HEK293 (cell line): ENCODE measurements around the gene RBMS1.

ENCODE experiments used
- CTCF ChIA-PET: fragments of 350-600 bp; formaldehyde crosslinking; extraction: SDS; loops from one replicate; lab custom pipeline; 2021; ENCODE audit warnings: antibody characterized with exemption; lab: Yijun Ruan, JAX
- POLR2A ChIA-PET: fragments of 300-600 bp; formaldehyde crosslinking; extraction: SDS; loops from one replicate; lab custom pipeline; 2020; ENCODE audit warnings: antibody characterized with exemption, inconsistent platforms; lab: Yijun Ruan, JAX
- H3K27ac ChIP-seq: fragments of 200-500 bp; sonication (Bioruptor generic); 2 replicates; pipeline ENCODE4 v1.5.1; 2014; ENCODE audit warnings: low read depth, low read length, control low read depth, inconsistent platforms; ENCODE audit errors: extremely low read depth
- H3K36me3 ChIP-seq, 2 experiments: fragments of 200-500 bp in 1 of 2; sonication (Bioruptor generic) in 1 of 2; 1 replicate in 1 of 2; 2 replicates in 1 of 2; pipeline ENCODE4 v1.5.1; 2014 to 2017; ENCODE audit warnings: inconsistent platforms in 2 of 2, low read length in 2 of 2; ENCODE audit not compliant: control insufficient read depth in 2 of 2, insufficient read depth in 1 of 2
- H3K4me1 ChIP-seq: fragments of 200-500 bp; sonication (Bioruptor generic); 2 replicates; pipeline ENCODE4 v1.5.1; 2014; ENCODE audit warnings: mild to moderate bottlenecking, low read length, inconsistent platforms; ENCODE audit not compliant: control insufficient read depth, insufficient read depth
- H3K4me3 ChIP-seq: 2 replicates; pipeline ENCODE4 v1.5.1; 2011; ENCODE audit warnings: low read depth, mild to moderate bottlenecking, control low read depth, low read length, moderate library complexity
- H3K9me3 ChIP-seq: fragments of 200-500 bp; sonication (Bioruptor generic); 2 replicates; pipeline ENCODE4 v1.5.1; 2014; ENCODE audit warnings: low read depth, low read length, inconsistent platforms; ENCODE audit not compliant: control insufficient read depth, insufficient read depth
- EGR2 ChIP-seq: fragments of 450-650 bp; formaldehyde crosslinking; IDR thresholded peaks from 2 replicates; pipeline ENCODE4 v1.5.1; 2016; ENCODE audit warnings: low read depth, missing biosample characterization, missing genetic modification characterization
- GLI4 ChIP-seq: fragments of 450-650 bp; formaldehyde crosslinking; IDR thresholded peaks from 2 replicates; pipeline ENCODE4 v1.5.1; 2016; ENCODE audit warnings: missing biosample characterization, missing genetic modification characterization
- MYNN ChIP-seq: fragments of 450-650 bp; formaldehyde crosslinking; IDR thresholded peaks from 2 replicates; pipeline ENCODE4 v1.5.1; 2016; ENCODE audit warnings: missing biosample characterization, missing genetic modification characterization, borderline replicate concordance
- OSR2 ChIP-seq: fragments of 450-650 bp; formaldehyde crosslinking; IDR thresholded peaks from 2 replicates; pipeline ENCODE4 v1.5.1; 2016; ENCODE audit warnings: missing biosample characterization, missing genetic modification characterization
- REPIN1 ChIP-seq: fragments of 450-650 bp; formaldehyde crosslinking; IDR thresholded peaks from 2 replicates; pipeline ENCODE4 v1.5.1; 2017; ENCODE audit warnings: missing biosample characterization, missing genetic modification characterization, low read depth
- YY2 ChIP-seq: fragments of 450-650 bp; formaldehyde crosslinking; IDR thresholded peaks from 2 replicates; pipeline ENCODE4 v1.5.1; 2016; ENCODE audit warnings: missing biosample characterization, missing genetic modification characterization
- ZBTB8A ChIP-seq: fragments of 450-650 bp; formaldehyde crosslinking; IDR thresholded peaks from 2 replicates; pipeline ENCODE4 v1.5.1; 2016; ENCODE audit warnings: missing biosample characterization, missing genetic modification characterization
- ZFP69B ChIP-seq: fragments of 450-650 bp; formaldehyde crosslinking; IDR thresholded peaks from 2 replicates; pipeline ENCODE4 v1.5.1; 2016; ENCODE audit warnings: missing biosample characterization, missing genetic modification characterization
- ZNF174 ChIP-seq: fragments of 450-650 bp; formaldehyde crosslinking; IDR thresholded peaks from 2 replicates; pipeline ENCODE4 v1.5.0; 2017; ENCODE audit warnings: missing biosample characterization, mild to moderate bottlenecking, missing genetic modification characterization
- ZNF214 ChIP-seq: fragments of 450-650 bp; formaldehyde crosslinking; IDR thresholded peaks from 2 replicates; pipeline ENCODE4 v1.5.1; 2017; ENCODE audit warnings: missing biosample characterization, mild to moderate bottlenecking, missing genetic modification characterization, borderline replicate concordance
- ZNF221 ChIP-seq: fragments of 450-650 bp; formaldehyde crosslinking; IDR thresholded peaks from 2 replicates; pipeline ENCODE4 v1.5.1; 2017; ENCODE audit warnings: missing biosample characterization, missing genetic modification characterization, borderline replicate concordance
- ZNF311 ChIP-seq: fragments of 450-650 bp; formaldehyde crosslinking; IDR thresholded peaks from 2 replicates; pipeline ENCODE4 v1.5.1; 2017; ENCODE audit warnings: missing biosample characterization, missing genetic modification characterization, borderline replicate concordance
- ZNF324 ChIP-seq: fragments of 450-650 bp; formaldehyde crosslinking; IDR thresholded peaks from 2 replicates; pipeline ENCODE4 v1.5.1; 2016; ENCODE audit warnings: missing biosample characterization, missing genetic modification characterization
- ZNF366 ChIP-seq: fragments of 450-650 bp; formaldehyde crosslinking; conservative IDR thresholded peaks from 2 replicates; pipeline ENCODE4 v1.5.1; 2016; ENCODE audit warnings: missing biosample characterization, missing genetic modification characterization
- ZNF404 ChIP-seq: fragments of 450-650 bp; formaldehyde crosslinking; IDR thresholded peaks from 2 replicates; pipeline ENCODE4 v1.5.1; 2017; ENCODE audit warnings: missing biosample characterization, missing genetic modification characterization
- ZNF501 ChIP-seq: fragments of 450-650 bp; formaldehyde crosslinking; IDR thresholded peaks from 2 replicates; pipeline ENCODE4 v1.5.1; 2016; ENCODE audit warnings: missing biosample characterization, missing genetic modification characterization
- ZNF624 ChIP-seq: fragments of 450-650 bp; formaldehyde crosslinking; IDR thresholded peaks from 2 replicates; pipeline ENCODE4 v1.5.1; 2017; ENCODE audit warnings: missing biosample characterization, missing genetic modification characterization
- ZNF660 ChIP-seq: fragments of 450-650 bp; IDR thresholded peaks from 2 replicates; pipeline ENCODE4 v1.5.1; 2018; ENCODE audit warnings: missing biosample characterization, mild to moderate bottlenecking, missing genetic modification characterization
- ZNF785 ChIP-seq: fragments of 450-650 bp; formaldehyde crosslinking; IDR thresholded peaks from 2 replicates; pipeline ENCODE4 v1.5.1; 2016; ENCODE audit warnings: missing biosample characterization, missing genetic modification characterization
- ZNF837 ChIP-seq: fragments of 450-650 bp; formaldehyde crosslinking; IDR thresholded peaks from 2 replicates; pipeline ENCODE4 v1.5.1; 2016; ENCODE audit warnings: missing biosample characterization, missing genetic modification characterization
- ZSCAN23 ChIP-seq: fragments of 450-650 bp; formaldehyde crosslinking; IDR thresholded peaks from 2 replicates; pipeline ENCODE4 v1.5.1; 2016; ENCODE audit warnings: missing biosample characterization, missing genetic modification characterization
- ZSCAN30 ChIP-seq: fragments of 450-650 bp; IDR thresholded peaks from 2 replicates; pipeline ENCODE4 v1.5.1; 2018; ENCODE audit warnings: missing biosample characterization, mild to moderate bottlenecking, missing genetic modification characterization, moderate library complexity
- TF ChIP-seq, protein P1 (sequence below): fragments of 450-650 bp; formaldehyde crosslinking; IDR thresholded peaks from 2 replicates; pipeline ENCODE4 v1.5.1; 2016; ENCODE audit warnings: missing biosample characterization, missing genetic modification characterization
- TF ChIP-seq, protein P2 (sequence below): fragments of 450-650 bp; formaldehyde crosslinking; IDR thresholded peaks from 2 replicates; pipeline ENCODE4 v1.5.1; 2016; ENCODE audit warnings: missing biosample characterization, missing genetic modification characterization, low read depth
- TF ChIP-seq, protein P3 (sequence below): fragments of 450-650 bp; formaldehyde crosslinking; IDR thresholded peaks from 2 replicates; pipeline ENCODE4 v1.5.1; 2016; ENCODE audit warnings: missing biosample characterization, missing genetic modification characterization
- TF ChIP-seq, protein P4 (sequence below): fragments of 450-650 bp; formaldehyde crosslinking; IDR thresholded peaks from 2 replicates; pipeline ENCODE4 v1.5.1; 2016; ENCODE audit warnings: missing biosample characterization, missing genetic modification characterization
- TF ChIP-seq, protein P5 (sequence below): fragments of 450-650 bp; formaldehyde crosslinking; conservative IDR thresholded peaks from 2 replicates; pipeline ENCODE4 v1.5.1; 2016; ENCODE audit warnings: low read depth, missing biosample characterization, missing genetic modification characterization

Gene RBMS1

DNA sequence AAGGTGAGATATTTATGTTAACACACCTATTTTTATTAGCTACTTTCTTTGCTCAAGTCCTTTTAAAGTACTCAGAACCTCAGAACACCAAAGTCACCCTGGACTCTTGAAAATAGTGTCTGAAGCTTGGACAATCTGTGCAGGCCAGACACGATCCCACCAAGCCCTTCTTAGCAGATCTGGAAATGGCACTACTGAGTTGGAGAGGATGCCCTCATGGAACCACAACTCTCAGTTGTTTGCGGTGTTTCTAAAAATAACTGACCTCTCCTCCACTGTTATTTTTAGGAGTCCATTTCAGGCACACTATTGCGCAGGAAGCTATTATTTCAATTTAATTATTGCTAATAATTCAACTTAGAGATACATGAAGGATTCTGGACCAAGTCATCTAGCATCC is 190.1 kb downstream of the RBMS1 start:
- Histone ChIP-seq H3K4me1 (no peaks in the 10 kb centered on the region), H3K4me3 (no peak overlapping the region), H3K27ac (no peak overlapping the region), H3K36me3 (peaks cover 5 to 27% of the 10 kb centered on the region in 2 experiments; a peak in 2 of 3 replicates), H3K9me3 (no peaks in the 10 kb centered on the region)
- ChIA-PET CTCF (no interaction called here), POLR2A (no interaction called here)
- no peak for TF ChIP-seq MYNN (tag by site-specific recombination)
- TF ChIP-seq, protein P1, sequence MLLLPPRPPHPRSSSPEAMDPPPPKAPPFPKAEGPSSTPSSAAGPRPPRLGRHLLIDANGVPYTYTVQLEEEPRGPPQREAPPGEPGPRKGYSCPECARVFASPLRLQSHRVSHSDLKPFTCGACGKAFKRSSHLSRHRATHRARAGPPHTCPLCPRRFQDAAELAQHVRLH (tag by site-specific recombination): no peak
- TF ChIP-seq, protein P2, sequence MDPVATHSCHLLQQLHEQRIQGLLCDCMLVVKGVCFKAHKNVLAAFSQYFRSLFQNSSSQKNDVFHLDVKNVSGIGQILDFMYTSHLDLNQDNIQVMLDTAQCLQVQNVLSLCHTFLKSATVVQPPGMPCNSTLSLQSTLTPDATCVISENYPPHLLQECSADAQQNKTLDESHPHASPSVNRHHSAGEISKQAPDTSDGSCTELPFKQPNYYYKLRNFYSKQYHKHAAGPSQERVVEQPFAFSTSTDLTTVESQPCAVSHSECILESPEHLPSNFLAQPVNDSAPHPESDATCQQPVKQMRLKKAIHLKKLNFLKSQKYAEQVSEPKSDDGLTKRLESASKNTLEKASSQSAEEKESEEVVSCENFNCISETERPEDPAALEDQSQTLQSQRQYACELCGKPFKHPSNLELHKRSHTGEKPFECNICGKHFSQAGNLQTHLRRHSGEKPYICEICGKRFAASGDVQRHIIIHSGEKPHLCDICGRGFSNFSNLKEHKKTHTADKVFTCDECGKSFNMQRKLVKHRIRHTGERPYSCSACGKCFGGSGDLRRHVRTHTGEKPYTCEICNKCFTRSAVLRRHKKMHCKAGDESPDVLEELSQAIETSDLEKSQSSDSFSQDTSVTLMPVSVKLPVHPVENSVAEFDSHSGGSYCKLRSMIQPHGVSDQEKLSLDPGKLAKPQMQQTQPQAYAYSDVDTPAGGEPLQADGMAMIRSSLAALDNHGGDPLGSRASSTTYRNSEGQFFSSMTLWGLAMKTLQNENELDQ (tag by site-specific recombination): no peak
- TF ChIP-seq ZNF501: no peak
- TF ChIP-seq ZNF214: no peak
- TF ChIP-seq, protein P3, sequence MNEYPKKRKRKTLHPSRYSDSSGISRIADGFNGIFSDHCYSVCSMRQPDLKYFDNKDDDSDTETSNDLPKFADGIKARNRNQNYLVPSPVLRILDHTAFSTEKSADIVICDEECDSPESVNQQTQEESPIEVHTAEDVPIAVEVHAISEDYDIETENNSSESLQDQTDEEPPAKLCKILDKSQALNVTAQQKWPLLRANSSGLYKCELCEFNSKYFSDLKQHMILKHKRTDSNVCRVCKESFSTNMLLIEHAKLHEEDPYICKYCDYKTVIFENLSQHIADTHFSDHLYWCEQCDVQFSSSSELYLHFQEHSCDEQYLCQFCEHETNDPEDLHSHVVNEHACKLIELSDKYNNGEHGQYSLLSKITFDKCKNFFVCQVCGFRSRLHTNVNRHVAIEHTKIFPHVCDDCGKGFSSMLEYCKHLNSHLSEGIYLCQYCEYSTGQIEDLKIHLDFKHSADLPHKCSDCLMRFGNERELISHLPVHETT (tag by site-specific recombination): no peak
- TF ChIP-seq ZNF174 (tag by site-specific recombination): no peak
- TF ChIP-seq ZSCAN23: no peak
- no peak for TF ChIP-seq ZNF366 (tag by site-specific recombination)
- TF ChIP-seq, protein P4, sequence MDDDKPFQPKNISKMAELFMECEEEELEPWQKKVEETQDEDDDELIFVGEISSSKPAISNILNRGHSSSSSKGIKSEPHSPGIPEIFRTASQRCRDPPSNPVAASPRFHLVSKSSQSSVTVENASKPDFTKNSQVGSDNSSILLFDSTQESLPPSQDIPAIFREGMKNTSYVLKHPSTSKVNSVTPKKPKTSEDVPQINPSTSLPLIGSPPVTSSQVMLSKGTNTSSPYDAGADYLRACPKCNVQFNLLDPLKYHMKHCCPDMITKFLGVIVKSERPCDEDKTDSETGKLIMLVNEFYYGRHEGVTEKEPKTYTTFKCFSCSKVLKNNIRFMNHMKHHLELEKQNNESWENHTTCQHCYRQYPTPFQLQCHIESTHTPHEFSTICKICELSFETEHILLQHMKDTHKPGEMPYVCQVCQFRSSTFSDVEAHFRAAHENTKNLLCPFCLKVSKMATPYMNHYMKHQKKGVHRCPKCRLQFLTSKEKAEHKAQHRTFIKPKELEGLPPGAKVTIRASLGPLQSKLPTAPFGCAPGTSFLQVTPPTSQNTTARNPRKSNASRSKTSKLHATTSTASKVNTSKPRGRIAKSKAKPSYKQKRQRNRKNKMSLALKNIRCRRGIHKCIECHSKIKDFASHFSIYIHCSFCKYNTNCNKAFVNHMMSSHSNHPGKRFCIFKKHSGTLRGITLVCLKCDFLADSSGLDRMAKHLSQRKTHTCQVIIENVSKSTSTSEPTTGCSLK (tag by site-specific recombination): no peak
- no peak for TF ChIP-seq YY2 (tag by site-specific recombination)
- no peak for TF ChIP-seq ZNF404 (tag by site-specific recombination)
- TF ChIP-seq ZNF311: no peak
- no peak for TF ChIP-seq OSR2
- TF ChIP-seq ZFP69B (tag by site-specific recombination): no peak
- no peak for TF ChIP-seq ZNF837
- TF ChIP-seq ZNF324: no peak
- TF ChIP-seq ZNF221 (tag by site-specific recombination): no peak

DNA sequence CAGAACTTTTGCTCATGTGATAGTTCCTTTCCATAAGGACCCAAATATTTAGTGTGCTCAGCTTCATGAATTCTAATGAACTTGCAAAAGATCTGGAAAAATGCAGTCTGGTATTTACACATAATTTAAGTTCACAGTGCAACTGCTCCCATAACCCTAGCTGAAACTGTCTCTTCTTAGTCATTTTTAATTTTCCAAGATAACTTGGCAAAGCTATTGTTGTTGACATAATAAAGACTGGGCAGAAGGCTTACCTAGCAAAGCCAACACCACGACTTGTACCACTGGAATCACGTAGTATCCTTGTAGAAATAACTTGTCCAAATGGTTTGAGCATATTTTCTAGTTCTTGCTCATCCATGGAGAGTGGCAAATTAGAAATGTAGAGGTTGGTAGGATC is 190.5 kb downstream of the RBMS1 start:
- no peaks in the 10 kb centered on the region for H3K4me1 ChIP-seq
- POLR2A ChIA-PET: no interaction called here
- no peak overlapping the region for H3K4me3 ChIP-seq
- peaks cover 5 to 31% of the 10 kb centered on the region in 2 experiments; a peak in 2 of 3 replicates for H3K36me3 ChIP-seq
- H3K9me3 ChIP-seq: no peaks in the 10 kb centered on the region
- TF ChIP-seq ZNF660 (no peak), ZNF624 (tag by site-specific recombination) (no peak), REPIN1 (tag by site-specific recombination) (no peak), ZNF785 (no peak), ZSCAN30 (tag by site-specific recombination) (no peak), GLI4 (tag by site-specific recombination) (no peak), ZBTB8A (tag by site-specific recombination) (no peak), ZSCAN23 (no peak), EGR2 (no peak)
- TF ChIP-seq, protein P5, sequence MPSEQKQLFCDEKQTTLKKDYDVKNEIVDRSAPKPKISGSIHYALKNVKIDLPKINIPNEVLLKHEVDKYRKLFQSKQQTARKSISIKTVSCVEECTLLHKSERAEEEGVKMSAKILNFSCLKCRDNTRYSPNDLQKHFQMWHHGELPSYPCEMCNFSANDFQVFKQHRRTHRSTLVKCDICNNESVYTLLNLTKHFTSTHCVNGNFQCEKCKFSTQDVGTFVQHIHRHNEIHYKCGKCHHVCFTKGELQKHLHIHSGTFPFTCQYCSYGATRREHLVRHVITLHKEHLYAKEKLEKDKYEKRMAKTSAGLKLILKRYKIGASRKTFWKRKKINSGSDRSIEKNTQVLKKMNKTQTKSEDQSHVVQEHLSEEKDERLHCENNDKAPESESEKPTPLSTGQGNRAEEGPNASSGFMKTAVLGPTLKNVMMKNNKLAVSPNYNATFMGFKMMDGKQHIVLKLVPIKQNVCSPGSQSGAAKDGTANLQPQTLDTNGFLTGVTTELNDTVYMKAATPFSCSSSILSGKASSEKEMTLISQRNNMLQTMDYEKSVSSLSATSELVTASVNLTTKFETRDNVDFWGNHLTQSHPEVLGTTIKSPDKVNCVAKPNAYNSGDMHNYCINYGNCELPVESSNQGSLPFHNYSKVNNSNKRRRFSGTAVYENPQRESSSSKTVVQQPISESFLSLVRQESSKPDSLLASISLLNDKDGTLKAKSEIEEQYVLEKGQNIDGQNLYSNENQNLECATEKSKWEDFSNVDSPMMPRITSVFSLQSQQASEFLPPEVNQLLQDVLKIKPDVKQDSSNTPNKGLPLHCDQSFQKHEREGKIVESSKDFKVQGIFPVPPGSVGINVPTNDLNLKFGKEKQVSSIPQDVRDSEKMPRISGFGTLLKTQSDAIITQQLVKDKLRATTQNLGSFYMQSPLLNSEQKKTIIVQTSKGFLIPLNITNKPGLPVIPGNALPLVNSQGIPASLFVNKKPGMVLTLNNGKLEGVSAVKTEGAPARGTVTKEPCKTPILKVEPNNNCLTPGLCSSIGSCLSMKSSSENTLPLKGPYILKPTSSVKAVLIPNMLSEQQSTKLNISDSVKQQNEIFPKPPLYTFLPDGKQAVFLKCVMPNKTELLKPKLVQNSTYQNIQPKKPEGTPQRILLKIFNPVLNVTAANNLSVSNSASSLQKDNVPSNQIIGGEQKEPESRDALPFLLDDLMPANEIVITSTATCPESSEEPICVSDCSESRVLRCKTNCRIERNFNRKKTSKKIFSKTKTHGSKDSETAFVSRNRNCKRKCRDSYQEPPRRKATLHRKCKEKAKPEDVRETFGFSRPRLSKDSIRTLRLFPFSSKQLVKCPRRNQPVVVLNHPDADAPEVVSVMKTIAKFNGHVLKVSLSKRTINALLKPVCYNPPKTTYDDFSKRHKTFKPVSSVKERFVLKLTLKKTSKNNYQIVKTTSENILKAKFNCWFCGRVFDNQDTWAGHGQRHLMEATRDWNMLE (tag by site-specific recombination): no peak
- TF ChIP-seq, all 188 proteins: peak for 0
- H3K27ac ChIP-seq: no peak overlapping the region
- CTCF ChIA-PET: no interaction called here
